Measurements from ENCODE around the gene CDH26. TPM values are rescaled to one million over a fixed set of nuclear protein-coding genes. Genes with fewer than 3 reads are reported as not detected.

Gene CDH26
- total RNA-seq (2022), result 0.76 and 1.1 TPM in 2 replicates
- Bru-seq, nascent RNA, result percentile 36 among the genes with signal in this experiment
- BruChase-seq, experiment 1, labeled RNA remaining after a 6-hour chase, result percentile 30 among the genes with signal in this experiment
- BruChase-seq, experiment 2, labeled RNA remaining after a 2-hour chase, result percentile 37 among the genes with signal in this experiment
- long read RNA-seq, partial matches to known transcripts, result 0 of 1 reads
- long read RNA-seq, other reads (novel, unspliced or antisense), result 1 of 1 reads

- no peak within 1 kb of the TSS for H3K4me3 Mint-ChIP-seq (ENCODE audit: low read depth, unreplicated experiment)
- no peaks in the 10 kb centered on the region for H3K36me3 Mint-ChIP-seq (ENCODE audit: insufficient read depth, unreplicated experiment)
- CTCF ChIA-PET, result no interaction called here
- no peak for TF ChIP-seq CTCF (IDR thresholded peaks at IDR 0.05; ENCODE audit: unreplicated experiment)
- no peak within 1 kb of the TSS for H3K27ac Mint-ChIP-seq (ENCODE audit: unreplicated experiment)
- H3K4me1 Mint-ChIP-seq (ENCODE audit: low read depth, unreplicated experiment), result peaks cover 12% of the 10 kb centered on the region
- intact Hi-C loops (cut with micrococcal nuclease; ENCODE audit: unreplicated experiment), result no loop called here
- no peaks in the 10 kb centered on the region for H3K27me3 Mint-ChIP-seq (ENCODE audit: unreplicated experiment)
- no TSS peak for BruUV-seq (replicated peaks)
- no peak for DNase-seq
- H3K9me3 Mint-ChIP-seq (ENCODE audit: low read depth, unreplicated experiment), result no peaks in the 10 kb centered on the region
Measured at GRCh38 chr20:59958123-59958522, at the start of gene CDH26. Gene CDH26, plus strand, starts transcription at chr20:59958423. Its CDS starts 304 bp downstream, at chr20:59958727.

- no peak for TF ChIP-seq CTCF (IDR thresholded peaks at IDR 0.05; ENCODE audit: unreplicated experiment)
Measured at GRCh38 chr20:59908855-59909254, 49.4 kb upstream of the CDH26 start.

GRCh38 chr20:59911041-59911440, 47.2 kb upstream of the CDH26 start:
- no peak overlapping the region for H3K4me3 Mint-ChIP-seq (ENCODE audit: low read depth, unreplicated experiment)
- no TSS peak for BruUV-seq (replicated peaks)
- TF ChIP-seq CTCF (IDR thresholded peaks at IDR 0.05; ENCODE audit: unreplicated experiment), result no peak
- H3K27ac Mint-ChIP-seq (ENCODE audit: unreplicated experiment), result no peak overlapping the region
- no peak for DNase-seq
- no peaks in the 10 kb centered on the region for H3K4me1 Mint-ChIP-seq (ENCODE audit: low read depth, unreplicated experiment)
- CTCF ChIA-PET, result no interaction called here
- H3K36me3 Mint-ChIP-seq (ENCODE audit: insufficient read depth, unreplicated experiment), result no peaks in the 10 kb centered on the region
- no peaks in the 10 kb centered on the region for H3K9me3 Mint-ChIP-seq (ENCODE audit: low read depth, unreplicated experiment)
- intact Hi-C loops (cut with micrococcal nuclease; ENCODE audit: unreplicated experiment), result no loop called here
- H3K27me3 Mint-ChIP-seq (ENCODE audit: unreplicated experiment), result no peaks in the 10 kb centered on the region

More at GRCh38 chr20:59908855-59909254, 49.4 kb upstream of the CDH26 start:
- intact Hi-C loops (cut with micrococcal nuclease; ENCODE audit: unreplicated experiment), result no loop called here
- CTCF ChIA-PET, result no interaction called here
- no peaks in the 10 kb centered on the region for H3K27me3 Mint-ChIP-seq (ENCODE audit: unreplicated experiment)
- DNase-seq, result no peak
- no peaks in the 10 kb centered on the region for H3K36me3 Mint-ChIP-seq (ENCODE audit: insufficient read depth, unreplicated experiment)
- H3K27ac Mint-ChIP-seq (ENCODE audit: unreplicated experiment), result no peak overlapping the region
- no peaks in the 10 kb centered on the region for H3K4me1 Mint-ChIP-seq (ENCODE audit: low read depth, unreplicated experiment)
- H3K4me3 Mint-ChIP-seq (ENCODE audit: low read depth, unreplicated experiment), result no peak overlapping the region
- BruUV-seq (replicated peaks), result no TSS peak
- H3K9me3 Mint-ChIP-seq (ENCODE audit: low read depth, unreplicated experiment), result no peaks in the 10 kb centered on the region

- CTCF ChIA-PET, result no interaction called here
- Mint-ChIP-seq H3K27me3 (ENCODE audit: unreplicated experiment) (no peaks in the 10 kb centered on the region), H3K36me3 (ENCODE audit: insufficient read depth, unreplicated experiment) (no peaks in the 10 kb centered on the region), H3K4me3 (ENCODE audit: low read depth, unreplicated experiment) (no peak overlapping the region), H3K27ac (ENCODE audit: unreplicated experiment) (no peak overlapping the region), H3K9me3 (ENCODE audit: low read depth, unreplicated experiment) (no peaks in the 10 kb centered on the region), H3K4me1 (ENCODE audit: low read depth, unreplicated experiment) (no peaks in the 10 kb centered on the region)
- intact Hi-C loops (cut with micrococcal nuclease; ENCODE audit: unreplicated experiment), result no loop called here
- TF ChIP-seq CTCF (IDR thresholded peaks at IDR 0.05; ENCODE audit: unreplicated experiment), result no peak
- BruUV-seq (replicated peaks), result no TSS peak
- no peak for DNase-seq
Measured at GRCh38 chr20:59912609-59913008, 45.6 kb upstream of the CDH26 start.

Measured in Calu3 (cell line).